ENCODE results near the gene PAF1. TPM values are rescaled to one million over a fixed set of nuclear protein-coding genes. Genes with fewer than 3 reads are reported as not detected.

The PAF1 gene
- total RNA-seq, 4 donors from 2014 or later = 32.8 to 48.0 (median 44.0) TPM

- Histone ChIP-seq H3K4me1 (peaks cover 0 to 60% (median 10%) of the 10 kb centered on the region in 3 donors), H3K27ac (peak overlapping the region in 3 of 4 donors; percentile 1 to 73 (median 62)), H3K9me3 (no peaks in the 10 kb centered on the region), H3K4me3 (no peak overlapping the region), H3K27me3 (no peaks in the 10 kb centered on the region), H3K36me3 (peaks cover 0 to 89% of the 10 kb centered on the region in 2 donors)
- no peak for ATAC-seq
- 100% methylated on average over 1 of the region's 1 CpG for WGBS, 2 donors (ENCODE audit: low coverage in 1 of 2)
- TF ChIP-seq CTCF (IDR thresholded peaks at IDR 0.05) (no peak), POLR2AphosphoS5 (IDR thresholded peaks at IDR 0.05) (no peak), POLR2A (IDR thresholded peaks at IDR 0.05) (no peak), EP300 (IDR thresholded peaks at IDR 0.05) (no peak)
Measured at GRCh38 chr19:39365531-39365930, 25.4 kb downstream of the PAF1 start.

GRCh38 chr19:39363901-39364457 is 26.9 kb downstream of the PAF1 start:
- Histone ChIP-seq H3K27me3 (no peaks in the 10 kb centered on the region), H3K9me3 (no peaks in the 10 kb centered on the region), H3K27ac (peak overlapping the region in 3 of 4 donors; percentile 62 to 80 (median 73)), H3K36me3 (peaks cover 0 to 89% of the 10 kb centered on the region in 2 donors), H3K4me1 (peaks cover 0 to 60% (median 10%) of the 10 kb centered on the region in 3 donors), H3K4me3 (no peak overlapping the region)
- 50 to 86% methylated on average over 2 to 4 of the region's 5 CpGs for WGBS, 2 donors (ENCODE audit: low coverage in 1 of 2)
- ATAC-seq = peak; percentile 65
- no peak for TF ChIP-seq EP300 (IDR thresholded peaks at IDR 0.05)
- TF ChIP-seq CTCF (IDR thresholded peaks at IDR 0.05) = no peak
- TF ChIP-seq POLR2AphosphoS5 (IDR thresholded peaks at IDR 0.05) = no peak
- TF ChIP-seq POLR2A (IDR thresholded peaks at IDR 0.05) = no peak

- H3K36me3 ChIP-seq = peaks cover 0 to 90% of the 10 kb centered on the region in 2 donors
- no peak for TF ChIP-seq POLR2A (IDR thresholded peaks at IDR 0.05)
- peak; percentile 45 for TF ChIP-seq POLR2AphosphoS5 (IDR thresholded peaks at IDR 0.05)
- TF ChIP-seq CTCF (IDR thresholded peaks at IDR 0.05) = no peak
- TF ChIP-seq EP300 (IDR thresholded peaks at IDR 0.05) = no peak
- peak; percentile 82 for ATAC-seq
- H3K4me3 ChIP-seq = no peak overlapping the region
- no peaks in the 10 kb centered on the region for H3K9me3 ChIP-seq
- WGBS, 2 donors (ENCODE audit: low coverage in 1 of 2) = 37 to 43% methylated on average over 3 to 5 of the region's 6 CpGs
- H3K27ac ChIP-seq = peak overlapping the region in 3 of 4 donors; percentile 62 to 80 (median 73)
- peaks cover 0 to 56% (median 10%) of the 10 kb centered on the region in 3 donors for H3K4me1 ChIP-seq
- no peaks in the 10 kb centered on the region for H3K27me3 ChIP-seq
Measured at GRCh38 chr19:39362682-39363657, 27.9 kb downstream of the PAF1 start.

- H3K9me3 ChIP-seq = no peaks in the 10 kb centered on the region
- peak overlapping the region in 2 of 4 donors; percentile 37 to 73 for H3K27ac ChIP-seq
- ATAC-seq = no peak
- 67% methylated on average over 1 of the region's 1 CpG; no CpG with 5 or more reads in 1 of the 2 donors for WGBS, 2 donors (ENCODE audit: low coverage in 1 of 2)
- H3K27me3 ChIP-seq = no peaks in the 10 kb centered on the region
- peaks cover 0 to 97% of the 10 kb centered on the region in 2 donors for H3K36me3 ChIP-seq
- peaks cover 0 to 41% (median 10%) of the 10 kb centered on the region in 3 donors for H3K4me1 ChIP-seq
- H3K4me3 ChIP-seq = no peak overlapping the region
- no peak for TF ChIP-seq POLR2A (IDR thresholded peaks at IDR 0.05)
- no peak for TF ChIP-seq EP300 (IDR thresholded peaks at IDR 0.05)
Measured at GRCh38 chr19:39360599-39360998, 30.3 kb downstream of the PAF1 start.

GRCh38 chr19:39359026-39359425 is 31.9 kb downstream of the PAF1 start:
- Histone ChIP-seq H3K36me3 (peaks cover 0 to 100% of the 10 kb centered on the region in 2 donors), H3K27ac (no peak overlapping the region)
- WGBS, 2 donors (ENCODE audit: low coverage in 1 of 2) = 77 to 92% methylated on average over 3 of the region's 3 CpGs

More at GRCh38 chr19:39359026-39359425, 31.9 kb downstream of the PAF1 start:
- Histone ChIP-seq H3K4me1 (peaks cover 0 to 27% (median 6%) of the 10 kb centered on the region in 3 donors), H3K9me3 (no peaks in the 10 kb centered on the region), H3K27me3 (no peaks in the 10 kb centered on the region), H3K4me3 (no peak overlapping the region)
- TF ChIP-seq POLR2AphosphoS5 (IDR thresholded peaks at IDR 0.05) (no peak), EP300 (IDR thresholded peaks at IDR 0.05) (no peak), CTCF (IDR thresholded peaks at IDR 0.05) (no peak)
- ATAC-seq = no peak

All from gastroesophageal sphincter (tissue), 4 donors.